SJCRH30 (cell line): Measurements from ENCODE around the gene APEH. TPM values are rescaled to one million over a fixed set of nuclear protein-coding genes. Genes with fewer than 3 reads are reported as not detected.
"Not testable (repeated sequence)": the region's sequence is repeated elsewhere in the genome, so short reads cannot be mapped to it uniquely, and the experiment has no call there.

ENCODE experiments used
- DNase-seq, 2 experiments: peaks; one replicate each; pipeline ENCODE4 v3.0.0-alpha.2; 2015 to 2020
- H3K27ac ChIP-seq: fragments of 250-450 bp; sonication (Bioruptor Pico); 2 replicates; pipeline ENCODE4 v1.5.1; 2020; ENCODE audit warnings: mild to moderate bottlenecking, moderate library complexity
- H3K27me3 ChIP-seq: fragments of 250-450 bp; sonication (Bioruptor Pico); 2 replicates; pipeline ENCODE4 v1.5.1; 2020; ENCODE audit warnings: mild to moderate bottlenecking, moderate library complexity
- H3K36me3 ChIP-seq: fragments of 250-450 bp; sonication (Bioruptor Pico); 2 replicates; pipeline ENCODE4 v1.5.1; 2020; ENCODE audit warnings: mild to moderate bottlenecking, moderate library complexity
- H3K4me1 ChIP-seq: fragments of 250-450 bp; sonication (Bioruptor Pico); 2 replicates; pipeline ENCODE4 v1.5.1; 2020; ENCODE audit warnings: mild to moderate bottlenecking, moderate library complexity
- H3K4me3 ChIP-seq: fragments of 250-450 bp; sonication (Bioruptor Pico); 2 replicates; pipeline ENCODE4 v1.5.1; 2020; ENCODE audit warnings: mild to moderate bottlenecking, moderate library complexity
- H3K9me3 ChIP-seq: fragments of 250-450 bp; sonication (Bioruptor Pico); replicated peaks from 2 replicates; pipeline ENCODE4 v1.5.1; 2020; ENCODE audit warnings: mild to moderate bottlenecking, moderate library complexity
- total RNA-seq: library from RNA; depleted of rRNA; stranded (reverse); fragments of >200 nt; shearing (Covaris generic); gene quantifications from 2 replicates; pipeline ENCODE4 v1.2.3, GENCODE V29; 2014

Gene APEH
- total RNA-seq, 1 experiment from 2014 or later = 61.8 TPM

DNA sequence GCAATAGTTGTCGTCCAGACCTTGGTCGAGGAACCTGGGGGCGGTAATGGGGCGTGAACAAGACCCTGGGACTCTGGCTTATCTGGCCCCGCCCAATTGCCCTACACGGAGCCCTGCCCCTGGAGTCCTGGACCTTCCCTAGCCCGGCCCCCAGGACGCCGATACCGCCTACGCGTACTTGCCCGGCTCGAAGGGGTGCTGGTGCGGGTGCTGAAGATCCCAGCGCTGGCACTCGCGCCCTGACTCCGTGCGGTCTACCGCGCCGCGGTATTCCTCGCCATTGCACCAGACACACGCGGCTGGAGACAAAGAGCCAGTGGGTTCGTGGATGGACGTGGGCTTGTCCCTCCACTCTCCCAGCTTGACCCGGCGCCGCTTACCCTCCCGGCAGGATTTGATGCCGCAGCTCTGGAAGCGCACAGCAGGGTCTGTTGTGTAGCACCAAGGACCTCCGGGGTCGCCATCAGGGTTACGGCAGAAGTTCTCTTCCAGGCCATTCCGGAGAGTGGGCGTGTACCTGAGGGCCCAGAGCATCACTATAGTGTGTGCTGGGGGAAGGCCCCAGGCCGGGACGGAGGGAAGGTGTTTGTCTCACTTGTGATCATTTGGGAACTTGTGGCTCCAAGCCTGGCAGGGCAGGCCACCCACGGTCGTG is 12.7 kb downstream of the APEH start:
- not testable (repeated sequence) for H3K4me3 ChIP-seq, H3K4me1 ChIP-seq, DNase-seq, H3K9me3 ChIP-seq, H3K27ac ChIP-seq, H3K36me3 ChIP-seq, H3K27me3 ChIP-seq

DNA sequence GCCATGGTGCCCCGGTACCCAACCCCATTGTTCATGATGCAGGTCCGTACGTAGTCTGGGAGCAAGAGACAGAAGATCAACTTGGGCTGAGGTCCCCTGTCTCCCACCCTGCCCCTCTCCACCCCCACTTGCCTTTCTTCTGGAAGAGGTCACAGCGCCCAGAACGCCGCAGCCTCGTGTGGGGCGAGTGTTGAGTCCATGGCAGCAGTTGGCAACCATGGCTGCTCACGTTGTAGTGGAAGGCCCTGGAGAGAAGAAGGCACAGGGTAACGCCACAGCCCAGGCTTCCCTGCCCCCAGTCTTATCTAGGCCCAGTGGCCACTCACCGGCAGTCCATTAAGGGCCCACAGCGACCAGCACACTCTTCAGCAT is 13.3 kb downstream of the APEH start:
- H3K9me3 ChIP-seq, DNase-seq, H3K4me1 ChIP-seq, H3K27ac ChIP-seq, H3K36me3 ChIP-seq, H3K27me3 ChIP-seq, H3K4me3 ChIP-seq: not testable (repeated sequence)

GRCh38 chr3:49688338-49689045 is 14.3 kb downstream of the APEH start:
- DNase-seq, H3K27ac ChIP-seq, H3K4me1 ChIP-seq, H3K36me3 ChIP-seq, H3K27me3 ChIP-seq, H3K9me3 ChIP-seq: not testable (repeated sequence)
- peak overlapping the region; percentile 99 for H3K4me3 ChIP-seq

DNA sequence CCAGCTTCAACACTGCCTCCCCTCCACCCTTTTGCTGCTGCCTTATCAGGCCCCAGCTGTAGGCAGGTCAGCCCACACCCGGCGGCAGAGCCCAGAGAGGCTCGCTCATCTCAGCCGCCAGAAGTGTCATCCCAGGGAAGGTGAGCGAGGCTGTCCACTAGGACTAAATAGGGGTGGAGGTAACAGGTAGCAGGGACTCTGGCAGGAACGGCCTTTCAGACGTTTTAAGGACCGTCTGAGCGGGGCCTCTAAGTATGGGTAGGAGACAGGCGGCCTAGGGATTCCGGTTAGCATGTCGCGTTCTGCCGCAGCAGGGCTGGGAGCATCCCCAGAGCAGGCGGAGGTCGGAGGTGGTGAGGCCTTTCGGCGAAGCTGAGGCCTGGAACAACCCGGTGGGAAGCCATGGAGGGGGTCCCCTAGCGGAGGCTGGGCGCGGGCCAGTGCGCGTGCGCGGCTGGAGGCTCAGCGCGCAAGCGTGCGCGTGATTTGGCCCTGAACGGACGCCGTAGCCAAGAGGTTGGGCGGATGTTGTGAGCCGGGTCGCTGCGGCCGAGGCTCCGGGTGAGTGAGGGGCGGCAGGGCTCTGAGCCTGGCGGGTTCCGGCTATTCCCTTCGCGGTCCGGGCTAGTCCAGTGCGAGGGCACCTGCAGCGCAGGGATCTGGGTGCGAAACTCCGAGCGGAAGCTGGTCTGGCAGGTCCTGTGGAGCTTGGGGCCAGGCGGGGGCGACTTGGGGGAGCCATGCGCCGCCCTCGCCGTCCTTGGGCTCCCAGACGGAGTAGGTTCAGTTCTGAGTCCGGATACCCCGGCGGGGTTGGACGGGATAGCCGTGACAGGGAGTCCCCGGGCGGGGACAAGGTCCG is 15.1 kb downstream of the APEH start, which contains the start of the genes MST1 and RNF123:
TSS of gene MST1 (minus strand) at position 429 of the 862 bp plus-strand sequence. CDS start 783 bp downstream, outside the sequence.
TSS of gene RNF123 (plus strand) at position 512 of the 862 bp plus-strand sequence. CDS start 1,609 bp downstream, outside the sequence.
- peak within 1 kb of the TSS; percentile 37 for H3K27ac ChIP-seq
- no peaks in the 10 kb centered on the region for H3K27me3 ChIP-seq
- H3K4me3 ChIP-seq = peak within 1 kb of the TSS; percentile 99
- H3K36me3 ChIP-seq = no peaks in the 10 kb centered on the region
- peak; percentile 91 to 93 for DNase-seq
- no peaks in the 10 kb centered on the region for H3K9me3 ChIP-seq
- no peaks in the 10 kb centered on the region for H3K4me1 ChIP-seq

- not testable (repeated sequence) for H3K36me3 ChIP-seq, H3K27me3 ChIP-seq, H3K9me3 ChIP-seq, DNase-seq, H3K4me1 ChIP-seq
- Histone ChIP-seq H3K4me3 (peak overlapping the region; percentile 99), H3K27ac (peak overlapping the region; percentile 37; the same call in 1 of the 2 replicates)
Observed at GRCh38 chr3:49689908-49690624, 15.9 kb downstream of the APEH start.

DNA sequence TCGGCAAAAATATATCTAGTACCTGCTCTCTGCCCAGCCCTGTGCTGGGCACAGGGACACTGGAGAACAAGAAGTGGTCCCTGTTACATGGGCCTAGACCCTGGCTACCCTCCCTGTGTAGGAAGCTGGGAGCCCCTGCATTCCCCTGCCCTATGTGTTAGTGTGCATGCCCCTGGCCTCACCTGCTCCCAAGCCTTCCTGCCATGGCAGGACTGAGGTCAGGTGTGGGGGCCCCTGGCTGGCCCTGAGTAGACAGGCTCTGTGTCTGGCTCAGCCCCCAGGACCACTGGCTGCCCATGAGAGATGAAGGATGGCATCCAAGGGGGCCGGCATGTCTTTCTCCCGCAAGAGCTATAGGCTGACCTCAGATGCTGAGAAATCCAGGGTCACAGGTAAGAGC is 16.7 kb downstream of the APEH start:
- not testable (repeated sequence) for H3K9me3 ChIP-seq, H3K27ac ChIP-seq, H3K36me3 ChIP-seq, H3K4me3 ChIP-seq, H3K27me3 ChIP-seq, DNase-seq, H3K4me1 ChIP-seq

GRCh38 chr3:49691481-49691880 is 17.3 kb downstream of the APEH start:
- not testable (repeated sequence) for H3K4me1 ChIP-seq, H3K27me3 ChIP-seq, H3K36me3 ChIP-seq, H3K27ac ChIP-seq, DNase-seq, H3K9me3 ChIP-seq, H3K4me3 ChIP-seq

GRCh38 chr3:49694409-49695070 is 20.4 kb downstream of the APEH start:
- H3K9me3 ChIP-seq, H3K27me3 ChIP-seq, H3K27ac ChIP-seq, H3K36me3 ChIP-seq, H3K4me3 ChIP-seq, H3K4me1 ChIP-seq: not testable (repeated sequence)
- DNase-seq = peak; percentile 54 to 66

GRCh38 chr3:49695350-49696015 is 21.3 kb downstream of the APEH start:
- not testable (repeated sequence) for H3K27ac ChIP-seq, DNase-seq, H3K27me3 ChIP-seq, H3K4me1 ChIP-seq, H3K9me3 ChIP-seq, H3K36me3 ChIP-seq, H3K4me3 ChIP-seq

GRCh38 chr3:49699281-49699979 is 25.3 kb downstream of the APEH start:
- H3K9me3 ChIP-seq = no peaks in the 10 kb centered on the region
- no peaks in the 10 kb centered on the region for H3K4me1 ChIP-seq
- no peaks in the 10 kb centered on the region for H3K27me3 ChIP-seq
- DNase-seq = no peak
- H3K4me3 ChIP-seq = no peak overlapping the region
- no peaks in the 10 kb centered on the region; the same call in 1 of the 2 replicates for H3K36me3 ChIP-seq
- no peak overlapping the region for H3K27ac ChIP-seq

DNA sequence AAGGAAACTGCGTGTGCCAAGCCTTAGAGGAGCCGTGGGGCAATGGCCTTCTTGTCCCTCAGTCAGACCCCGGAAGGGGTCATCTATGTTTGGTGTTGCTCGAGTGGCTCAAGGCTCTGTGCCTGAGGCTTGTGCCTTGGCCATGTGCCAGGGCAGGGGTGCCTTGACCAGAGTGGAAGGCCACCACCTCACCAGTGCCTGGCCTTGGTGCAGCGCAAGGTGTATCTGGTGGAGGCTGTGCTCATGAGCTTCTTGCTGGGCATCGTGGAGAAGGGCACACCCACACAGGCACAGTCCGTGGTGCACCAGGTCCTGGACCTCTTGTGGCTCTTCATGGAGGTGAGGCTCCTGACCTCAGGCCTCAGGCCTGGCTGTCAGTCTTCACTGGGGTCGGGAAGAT is 25.9 kb downstream of the APEH start:
- H3K4me3 ChIP-seq = no peak overlapping the region
- H3K27me3 ChIP-seq = no peaks in the 10 kb centered on the region
- no peaks in the 10 kb centered on the region for H3K9me3 ChIP-seq
- H3K4me1 ChIP-seq = no peaks in the 10 kb centered on the region
- no peak for DNase-seq
- no peaks in the 10 kb centered on the region; the same call in 1 of the 2 replicates for H3K36me3 ChIP-seq
- H3K27ac ChIP-seq = no peak overlapping the region

DNA sequence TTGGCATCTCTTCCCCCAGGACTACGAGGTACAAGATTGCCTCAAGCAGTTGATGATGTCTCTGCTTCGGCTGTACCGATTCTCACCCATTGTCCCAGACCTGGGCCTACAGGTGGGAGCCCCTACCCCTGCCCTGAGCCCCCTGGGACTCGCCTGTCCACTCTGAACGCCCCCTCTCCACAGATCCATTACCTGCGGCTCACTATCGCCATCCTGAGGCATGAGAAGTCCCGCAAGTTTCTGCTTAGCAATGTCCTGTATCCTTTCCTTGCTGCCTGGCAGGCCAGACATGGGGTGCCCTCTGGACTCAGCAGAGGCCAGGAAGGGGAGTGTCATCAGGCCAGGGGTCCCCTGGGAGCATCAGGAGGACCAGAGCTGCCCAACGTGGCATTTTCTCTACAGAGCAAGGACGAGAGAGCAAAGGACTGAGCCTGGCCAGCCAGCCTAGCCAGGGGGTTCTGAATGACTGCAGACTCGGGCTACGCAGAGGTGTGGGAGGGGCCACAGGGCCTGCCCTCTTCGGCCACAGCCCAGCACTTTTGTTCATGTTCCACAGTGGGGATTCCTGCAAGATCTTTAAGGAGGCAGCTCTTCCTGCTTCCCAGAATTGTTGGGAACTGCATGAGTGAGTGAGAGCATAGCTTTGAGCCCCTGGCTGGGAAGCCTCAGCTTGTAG is 26.4 kb downstream of the APEH start:
- no peak overlapping the region for H3K27ac ChIP-seq
- H3K4me3 ChIP-seq = no peak overlapping the region
- H3K36me3 ChIP-seq = no peaks in the 10 kb centered on the region; the same call in 1 of the 2 replicates
- no peaks in the 10 kb centered on the region for H3K9me3 ChIP-seq
- H3K4me1 ChIP-seq = no peaks in the 10 kb centered on the region
- H3K27me3 ChIP-seq = no peaks in the 10 kb centered on the region
- no peak for DNase-seq
